Measurements from ENCODE around the gene GMDS.
A peak's percentile ranks its signal among the peaks of the same experiment; 100 is the strongest.

GMDS gene

GRCh38 chr6:1820714-1821113 lies 424.7 kb downstream of the GMDS start:
- FAIRE-seq (no peak), DNase-seq (ENCODE audit: insufficient read length, low spot score) (no peak)

GRCh38 chr6:1820165-1820564 lies 425.2 kb downstream of the GMDS start:
- no peak for FAIRE-seq

GRCh38 chr6:1819007-1819406 lies 426.4 kb downstream of the GMDS start:
- FAIRE-seq (no peak), DNase-seq (ENCODE audit: insufficient read length, low spot score) (no peak)

More at GRCh38 chr6:1820165-1820564, 425.2 kb downstream of the GMDS start:
- no peak for DNase-seq (ENCODE audit: insufficient read length, low spot score)

- DNase-seq (ENCODE audit: insufficient read length, low spot score), result no peak
- no peak for FAIRE-seq
These were observed 428.2 kb downstream of the GMDS start for GRCh38 chr6:1817033-1817761.

GRCh38 chr6:1815827-1816452 lies 429.5 kb downstream of the GMDS start:
- no peak for DNase-seq (ENCODE audit: insufficient read length, low spot score)
- no peak for FAIRE-seq

- FAIRE-seq, result no peak
- no peak for DNase-seq (ENCODE audit: insufficient read length, low spot score)
These were observed 431.1 kb downstream of the GMDS start for GRCh38 chr6:1814279-1814678.

- DNase-seq (ENCODE audit: insufficient read length, low spot score) (no peak), FAIRE-seq (no peak)
These were observed 432.9 kb downstream of the GMDS start for GRCh38 chr6:1812487-1812886.

GRCh38 chr6:1812034-1812433 lies 433.4 kb downstream of the GMDS start:
- DNase-seq (ENCODE audit: insufficient read length, low spot score) (no peak), FAIRE-seq (no peak)

GRCh38 chr6:1810880-1811279 lies 434.5 kb downstream of the GMDS start:
- DNase-seq (ENCODE audit: insufficient read length, low spot score), result no peak
- no peak for FAIRE-seq

- DNase-seq (ENCODE audit: insufficient read length, low spot score), result peak; percentile 11
- FAIRE-seq, result no peak
These were observed 436.0 kb downstream of the GMDS start for GRCh38 chr6:1809291-1809988.

GRCh38 chr6:1806935-1807334 lies 438.5 kb downstream of the GMDS start:
- no peak for DNase-seq (ENCODE audit: insufficient read length, low spot score)
- FAIRE-seq, result no peak

GRCh38 chr6:1802491-1803395 lies 442.7 kb downstream of the GMDS start:
- DNase-seq (ENCODE audit: insufficient read length, low spot score) (no peak), FAIRE-seq (no peak)

- DNase-seq (ENCODE audit: insufficient read length, low spot score) (no peak), FAIRE-seq (no peak)
These were observed 444.0 kb downstream of the GMDS start for GRCh38 chr6:1801401-1801800.

GRCh38 chr6:1800845-1801244 lies 444.6 kb downstream of the GMDS start:
- FAIRE-seq, result no peak
- DNase-seq (ENCODE audit: insufficient read length, low spot score), result no peak

- DNase-seq (ENCODE audit: insufficient read length, low spot score) (no peak), FAIRE-seq (no peak)
These were observed 446.5 kb downstream of the GMDS start for GRCh38 chr6:1798965-1799325.

- FAIRE-seq, result no peak
These were observed 447.0 kb downstream of the GMDS start for GRCh38 chr6:1798303-1798964.

GRCh38 chr6:1797801-1798200 lies 447.6 kb downstream of the GMDS start:
- DNase-seq (ENCODE audit: insufficient read length, low spot score), result no peak
- FAIRE-seq, result no peak

More at GRCh38 chr6:1798303-1798964, 447.0 kb downstream of the GMDS start:
- no peak for DNase-seq (ENCODE audit: insufficient read length, low spot score)

- DNase-seq (ENCODE audit: insufficient read length, low spot score) (no peak), FAIRE-seq (no peak)
These were observed 448.5 kb downstream of the GMDS start for GRCh38 chr6:1796706-1797529.

GRCh38 chr6:1795910-1796309 lies 449.5 kb downstream of the GMDS start:
- DNase-seq (ENCODE audit: insufficient read length, low spot score), result no peak
- FAIRE-seq, result no peak

Measured in HTR-8/SVneo (cell line).